ENCODE measurements around the gene MGAT5B.

DNA sequence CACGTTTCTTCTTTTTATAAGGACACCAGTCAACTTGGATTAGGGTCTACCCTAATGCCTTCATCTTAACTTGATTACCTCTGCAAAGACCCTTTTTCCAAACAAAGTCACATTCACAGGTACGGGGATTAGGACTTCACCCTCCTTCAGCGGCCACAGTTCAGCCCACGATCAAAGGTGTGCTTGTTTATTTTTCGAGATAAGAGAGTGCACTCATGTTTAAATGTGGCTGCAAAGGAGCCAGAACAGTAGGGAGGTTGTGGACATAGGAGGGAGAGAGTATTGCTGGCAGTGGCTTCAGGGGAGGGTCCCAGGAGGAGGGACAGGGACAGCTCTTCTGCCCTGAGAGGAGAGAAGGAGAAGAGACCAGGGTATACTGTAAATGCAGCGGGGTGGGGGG, 46.7 kb downstream of the MGAT5B start:
- TF ChIP-seq, protein P1, sequence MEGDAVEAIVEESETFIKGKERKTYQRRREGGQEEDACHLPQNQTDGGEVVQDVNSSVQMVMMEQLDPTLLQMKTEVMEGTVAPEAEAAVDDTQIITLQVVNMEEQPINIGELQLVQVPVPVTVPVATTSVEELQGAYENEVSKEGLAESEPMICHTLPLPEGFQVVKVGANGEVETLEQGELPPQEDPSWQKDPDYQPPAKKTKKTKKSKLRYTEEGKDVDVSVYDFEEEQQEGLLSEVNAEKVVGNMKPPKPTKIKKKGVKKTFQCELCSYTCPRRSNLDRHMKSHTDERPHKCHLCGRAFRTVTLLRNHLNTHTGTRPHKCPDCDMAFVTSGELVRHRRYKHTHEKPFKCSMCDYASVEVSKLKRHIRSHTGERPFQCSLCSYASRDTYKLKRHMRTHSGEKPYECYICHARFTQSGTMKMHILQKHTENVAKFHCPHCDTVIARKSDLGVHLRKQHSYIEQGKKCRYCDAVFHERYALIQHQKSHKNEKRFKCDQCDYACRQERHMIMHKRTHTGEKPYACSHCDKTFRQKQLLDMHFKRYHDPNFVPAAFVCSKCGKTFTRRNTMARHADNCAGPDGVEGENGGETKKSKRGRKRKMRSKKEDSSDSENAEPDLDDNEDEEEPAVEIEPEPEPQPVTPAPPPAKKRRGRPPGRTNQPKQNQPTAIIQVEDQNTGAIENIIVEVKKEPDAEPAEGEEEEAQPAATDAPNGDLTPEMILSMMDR (IDR thresholded peaks at IDR 0.05; ENCODE audit: low read depth, low read length, poor library complexity, severe bottlenecking): no peak
- TF ChIP-seq EZH2phosphoT487 (IDR thresholded peaks at IDR 0.05; ENCODE audit: borderline replicate concordance, low read length): no peak

Measured in DOHH2 (cell line).